Measurements from ENCODE around the gene HIF3A. TPM values are rescaled to one million over a fixed set of nuclear protein-coding genes. Genes with fewer than 3 reads are reported as not detected.

The HIF3A gene
- total RNA-seq, 4 donors from 2014 or later = 166 to 235 (median 209) TPM

DNA sequence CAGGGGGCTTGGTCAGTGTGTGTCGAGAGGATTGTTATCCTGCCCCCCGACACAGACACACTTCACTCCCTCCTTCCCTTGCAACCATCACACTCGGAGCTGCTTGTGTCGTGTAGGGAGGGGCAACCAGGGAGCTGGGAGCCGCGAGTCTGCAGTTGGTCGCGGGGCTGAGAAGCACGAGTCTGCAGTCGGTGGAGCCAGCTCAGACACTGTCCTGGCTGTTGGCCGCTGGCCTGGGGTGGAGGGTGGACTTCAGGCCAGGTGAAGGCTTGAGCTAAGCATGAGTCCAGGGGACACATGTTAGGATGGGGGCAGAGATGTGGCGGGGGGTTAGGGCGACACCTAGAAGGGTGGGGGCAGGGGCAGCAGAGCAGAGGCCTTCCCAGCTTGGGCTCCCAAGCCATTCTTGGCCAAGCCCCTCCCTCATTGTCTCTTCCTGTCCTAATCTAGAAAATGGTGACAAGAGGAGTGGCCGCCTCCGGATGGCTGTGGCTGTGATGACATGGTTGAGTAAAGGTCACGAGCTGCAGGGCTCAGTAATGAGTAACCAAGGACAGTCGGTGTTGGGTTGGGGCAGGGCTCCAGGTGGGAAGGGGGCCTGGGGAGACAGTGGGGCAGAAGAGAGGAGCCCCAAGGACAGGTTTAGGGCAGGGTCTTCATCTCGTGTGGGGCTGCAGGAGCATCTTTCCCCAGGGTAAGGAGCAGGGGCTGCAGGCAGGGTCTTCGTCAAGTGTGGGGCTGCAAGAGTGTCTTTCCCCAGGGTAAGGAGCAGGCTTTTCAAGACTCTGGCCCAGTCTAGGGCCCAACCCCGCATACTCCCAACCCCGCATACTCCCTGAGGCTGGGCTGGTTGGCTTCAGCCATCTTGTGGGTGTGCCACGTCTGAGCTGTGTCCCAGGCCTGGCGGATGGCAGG lies 58.6 kb downstream of the HIF3A start:
- no peak for DNase-seq (ENCODE audit: low spot score in 2 of 2)
- H3K36me3 ChIP-seq = peaks cover 5 to 54% (median 27%) of the 10 kb centered on the region in 3 donors
- no peak for TF ChIP-seq CTCF (IDR thresholded peaks at IDR 0.05)
- no peak for TF ChIP-seq EP300 (IDR thresholded peaks at IDR 0.05)
- no peak for TF ChIP-seq POLR2A (IDR thresholded peaks at IDR 0.05)

DNA sequence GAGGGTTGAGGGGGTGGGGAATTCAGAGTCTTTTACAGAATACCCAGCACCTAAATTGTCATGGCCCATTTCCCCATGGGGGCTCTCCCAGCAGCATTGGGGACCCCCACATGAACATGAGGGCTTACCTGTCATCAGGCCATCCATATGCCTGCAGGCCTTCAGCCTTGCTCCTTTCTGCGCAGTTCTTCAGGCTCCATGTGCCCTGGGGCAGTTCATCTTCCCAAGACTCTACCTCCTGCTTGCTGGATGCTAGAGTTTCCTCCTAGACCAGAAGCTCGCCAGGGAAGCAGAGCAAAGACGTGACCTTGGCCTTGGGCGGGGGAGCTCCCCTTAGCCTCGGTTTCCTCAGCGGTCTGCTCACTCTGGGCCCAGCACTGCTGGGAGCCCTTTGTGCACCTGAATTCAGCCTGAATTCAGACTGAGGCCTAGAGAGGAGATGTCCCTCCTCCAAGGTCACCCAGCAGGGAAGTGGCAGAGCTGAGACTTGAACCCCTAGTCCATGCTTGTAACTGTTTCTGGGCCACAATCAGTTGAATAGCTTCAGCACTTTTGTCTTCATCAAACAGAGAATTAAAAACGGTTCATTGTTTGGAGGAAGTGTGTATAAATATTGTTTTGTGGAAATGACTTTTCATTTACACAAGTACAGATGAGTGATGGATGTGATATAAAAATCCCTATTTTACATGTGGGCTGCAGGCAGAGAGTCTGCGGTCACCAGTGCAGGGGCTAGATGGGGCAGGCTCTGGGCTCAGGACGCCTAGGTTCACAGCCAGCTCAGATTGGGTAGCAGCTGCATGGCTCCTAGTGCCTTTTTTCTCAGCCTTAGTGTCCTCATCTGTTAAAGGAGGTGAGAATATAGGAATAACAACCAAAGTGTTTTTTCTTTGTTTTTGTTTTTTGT lies 59.6 kb downstream of the HIF3A start:
- H3K9me3 ChIP-seq = no peaks in the 10 kb centered on the region
- no peak overlapping the region for H3K4me3 ChIP-seq
- no peak for TF ChIP-seq CTCF (IDR thresholded peaks at IDR 0.05)
- TF ChIP-seq POLR2A (IDR thresholded peaks at IDR 0.05) = no peak
- TF ChIP-seq EP300 (IDR thresholded peaks at IDR 0.05) = no peak
- peaks cover 0 to 16% (median 5%) of the 10 kb centered on the region in 4 donors for H3K4me1 ChIP-seq
- peaks cover 5 to 54% (median 27%) of the 10 kb centered on the region in 3 donors for H3K36me3 ChIP-seq
- DNase-seq (ENCODE audit: low spot score in 2 of 2) = no peak
- 83 to 89% methylated on average over 9 of the region's 9 CpGs for WGBS, 2 donors
- H3K27me3 ChIP-seq = no peaks in the 10 kb centered on the region
- no peak overlapping the region for H3K27ac ChIP-seq

More for the DNA sequence above, 58.6 kb downstream of the HIF3A start:
- 73 to 84% methylated on average over 20 to 22 of the region's 23 CpGs for WGBS, 2 donors
- no peak overlapping the region for H3K4me3 ChIP-seq
- no peak overlapping the region for H3K27ac ChIP-seq
- no peaks in the 10 kb centered on the region for H3K9me3 ChIP-seq
- H3K4me1 ChIP-seq = peaks cover 0 to 25% (median 14%) of the 10 kb centered on the region in 4 donors
- no peaks in the 10 kb centered on the region for H3K27me3 ChIP-seq

- no peak for TF ChIP-seq CTCF (IDR thresholded peaks at IDR 0.05)
- no peak for TF ChIP-seq POLR2A (IDR thresholded peaks at IDR 0.05)
- no peak for TF ChIP-seq EP300 (IDR thresholded peaks at IDR 0.05)
- no peak for DNase-seq (ENCODE audit: low spot score in 2 of 2)
- 70 to 80% methylated on average over 7 of the region's 7 CpGs for WGBS, 2 donors
- H3K9me3 ChIP-seq = no peaks in the 10 kb centered on the region
- no peak overlapping the region for H3K4me3 ChIP-seq
- H3K4me1 ChIP-seq = peaks cover 0 to 6% (median 0%) of the 10 kb centered on the region in 4 donors
- H3K36me3 ChIP-seq = peaks cover 5 to 50% (median 27%) of the 10 kb centered on the region in 3 donors
- no peaks in the 10 kb centered on the region for H3K27me3 ChIP-seq
- H3K27ac ChIP-seq = no peak overlapping the region
Measured at GRCh38 chr19:46357846-46358583, 61.2 kb downstream of the HIF3A start.

- Histone ChIP-seq H3K4me1 (no peaks in the 10 kb centered on the region), H3K4me3 (no peak overlapping the region), H3K27ac (no peak overlapping the region), H3K27me3 (no peaks in the 10 kb centered on the region), H3K36me3 (peaks cover 0 to 45% (median 0%) of the 10 kb centered on the region in 3 donors), H3K9me3 (no peaks in the 10 kb centered on the region)
- TF ChIP-seq CTCF (IDR thresholded peaks at IDR 0.05) (no peak), EP300 (IDR thresholded peaks at IDR 0.05) (no peak), POLR2A (IDR thresholded peaks at IDR 0.05) (no peak)
- WGBS, 2 donors = 54 to 55% methylated on average over 2 of the region's 2 CpGs
- no peak for DNase-seq (ENCODE audit: low spot score in 2 of 2)
Measured at GRCh38 chr19:46361915-46362314, 65.1 kb downstream of the HIF3A start.
